GM12878 (cell line): ENCODE measurements around the gene SIGLEC10. TPM values are rescaled to one million over a fixed set of nuclear protein-coding genes. Genes with fewer than 3 reads are reported as not detected.

Experiments
- ATAC-seq: fragments of 200-7000 bp; cut with Tn5 transposase; 3 replicates; pipeline ENCODE4 v1.9.1; 2020; ENCODE audit warnings: mild to moderate bottlenecking, moderate library complexity
- BruUV-seq: library from RNA; stranded (reverse); fragments of 400-500 nt; replicated peaks from 2 replicates; lab custom pipeline; 2021; lab: Mats Ljungman, UMichigan
- CTCF ChIA-PET: fragments of 300-600 bp; sonication (Branson Sonifier 250); formaldehyde crosslinking; extraction: SDS; loops from one replicate; lab custom pipeline; 2021; ENCODE audit warnings: inconsistent platforms; lab: Yijun Ruan, JAX
- POLR2A ChIA-PET: fragments of 350-600 bp; formaldehyde crosslinking; extraction: SDS; loops from one replicate; lab custom pipeline; 2021; ENCODE audit warnings: inconsistent platforms; lab: Charles Lee
- RAD21 ChIA-PET: fragments of 300-600 bp; sonication (Branson Sonifier 250); formaldehyde crosslinking; loops from one replicate; lab custom pipeline; 2023; ENCODE audit warnings: antibody characterized with exemption; ENCODE audit not compliant: unreplicated experiment; lab: Charles Lee
- SMC1A ChIA-PET: fragments of 300-600 bp; sonication (Branson Sonifier 250); formaldehyde crosslinking; loops from one replicate; lab custom pipeline; 2023; ENCODE audit not compliant: unreplicated experiment, uncharacterized antibody; lab: Charles Lee
- DNase-seq: peaks from one replicate; pipeline ENCODE4 v3.0.0-alpha.2; 2011; ENCODE audit warnings: low read depth, low spot score
- FAIRE-seq: peaks from 3 replicates; lab custom pipeline; 2011; peaks lifted over from hg19 to GRCh38; lab: Jason Lieb, UNC
- H2AFZ ChIP-seq: 2 replicates; pipeline ENCODE4 v1.6.0; 2011; ENCODE audit warnings: low read depth, low read length, control low read depth; ENCODE audit not compliant: control insufficient read depth
- H3K27ac ChIP-seq: 2 replicates; pipeline ENCODE4 v1.5.1; 2011; ENCODE audit warnings: control low read depth; ENCODE audit not compliant: control insufficient read depth, insufficient read depth
- H3K27me3 ChIP-seq, 2 experiments: replicated peaks in 1 of 2; 2 replicates each; pipeline versions ENCODE4 v1.6.0 to v1.6.1; 2011; ENCODE audit warnings: low read length in 1 of 2; ENCODE audit not compliant: control insufficient read depth in 2 of 2, insufficient read depth in 2 of 2
- H3K36me3 ChIP-seq, 2 experiments: 2 replicates each; pipeline ENCODE4 v1.5.1; 2011; ENCODE audit warnings: low read length in 1 of 2; ENCODE audit not compliant: control insufficient read depth in 2 of 2, insufficient read depth in 2 of 2
- H3K4me1 ChIP-seq: 2 replicates; pipeline ENCODE4 v1.6.1; 2011; ENCODE audit warnings: mild to moderate bottlenecking, low read length, moderate library complexity, mixed read lengths; ENCODE audit not compliant: control insufficient read depth, insufficient read depth
- H3K4me2 ChIP-seq: 2 replicates; pipeline ENCODE4 v1.6.0; 2011; ENCODE audit warnings: control low read depth; ENCODE audit not compliant: control insufficient read depth, insufficient read depth
- H3K4me3 ChIP-seq: fragments of 200-600 bp; sonication (generic); 2 replicates; pipeline ENCODE4 v1.5.1; 2016
- H3K79me2 ChIP-seq: 2 replicates; pipeline ENCODE4 v1.6.0; 2011; ENCODE audit warnings: low read length; ENCODE audit not compliant: control insufficient read depth, insufficient read depth
- H3K9ac ChIP-seq: 2 replicates; pipeline ENCODE4 v1.8.0; 2011; ENCODE audit warnings: low read length, control low read depth, mixed read lengths; ENCODE audit not compliant: control insufficient read depth, insufficient read depth
- H3K9me3 ChIP-seq: replicated peaks from 3 replicates; pipeline ENCODE4 v1.5.1; 2011; ENCODE audit warnings: mild to moderate bottlenecking, low read length; ENCODE audit not compliant: control insufficient read depth, insufficient read depth
- H4K20me1 ChIP-seq: 2 replicates; pipeline ENCODE4 v1.6.0; 2011; ENCODE audit not compliant: control insufficient read depth, insufficient read depth
- CBX5 ChIP-seq: sonication (generic); IDR thresholded peaks from 2 replicates; pipeline ENCODE4 v1.6.1; 2016; ENCODE audit warnings: low read depth, moderate library complexity, mild to moderate bottlenecking, inconsistent platforms
- GABPA ChIP-seq: IDR thresholded peaks from 2 replicates; pipeline ENCODE4 v1.6.1; 2014; ENCODE audit warnings: antibody characterized with exemption, low read depth, mild to moderate bottlenecking, inconsistent platforms
- NFYB ChIP-seq: IDR thresholded peaks from 2 replicates; pipeline ENCODE4 v1.6.1; 2011; ENCODE audit warnings: low read depth, mild to moderate bottlenecking, low read length, improper control_type of control experiment, moderate library complexity; ENCODE audit not compliant: insufficient read depth
- NRF1 ChIP-seq: conservative IDR thresholded peaks from 2 replicates; pipeline ENCODE4 v1.6.1; 2011; ENCODE audit warnings: mild to moderate bottlenecking, low read depth, low read length, improper control_type of control experiment
- RB1 ChIP-seq: fragments of 450-650 bp; formaldehyde crosslinking; IDR thresholded peaks from 2 replicates; pipeline ENCODE4 v1.6.1; 2017; ENCODE audit warnings: mild to moderate bottlenecking, borderline replicate concordance
- YY1 ChIP-seq: IDR thresholded peaks from 2 replicates; pipeline ENCODE4 v1.6.1; 2011; ENCODE audit warnings: low read depth, mild to moderate bottlenecking, low read length
- WGBS: methylation state at CpG from one replicate; pipeline ENCODE4 v1.1.6; 2016; ENCODE audit warnings: low lambda C conversion rate; ENCODE audit not compliant: insufficient replicate concordance, insufficient coverage; ENCODE audit errors: missing lambda C conversion rate; 5-methylcytosine and 5-hydroxymethylcytosine counted together
- in situ Hi-C: fragments of 300-500 bp; cut with MboI; formaldehyde crosslinking; loops from 9 replicates; pipeline ENCODE4 v1.14.3; 2018; ENCODE audit warnings: mixed read lengths
- intact Hi-C: fragments of 100-400 bp; cut with micrococcal nuclease; formaldehyde crosslinking; loops from one replicate; pipeline ENCODE4 v1.14.2; 2022; ENCODE audit not compliant: unreplicated experiment
- polyA plus RNA-seq, 11 experiments: library from polyadenylated mRNA; depleted of rRNA in 4 of 11; unstranded in 6 of 11; stranded (reverse) in 5 of 11; fragments of >200 nt; fragmentation: Nextera tagmentation in 4 of 11; fragmentation: Illumina TruSeq in 1 of 11; extraction: Ambion mirVana in 4 of 11; extraction: Trizol in 1 of 11; gene quantifications; 1 replicate in 1 of 11; 2 replicates in 10 of 11; pipeline versions ENCODE4 v1.2.1 to v1.2.3, GENCODE V29; 2011 to 2016; ENCODE audit warnings: inconsistent platforms in 2 of 11, missing spikeins in 2 of 11, low read depth in 1 of 11
- total RNA-seq, 4 experiments: library from RNA; depleted of rRNA in 3 of 4; stranded (reverse); fragments of >200 nt in 3 of 4; fragmentation: Illumina TruSeq in 1 of 4; extraction: Trizol in 1 of 4; gene quantifications; 2 replicates each; pipeline versions ENCODE4 v1.2.1 to v1.2.3, GENCODE V29; 2013 to 2021
- TF ChIP-seq, protein P1 (sequence below): fragments of 450-650 bp; formaldehyde crosslinking; IDR thresholded peaks from 2 replicates; pipeline ENCODE4 v1.5.0; 2022; ENCODE audit warnings: mild to moderate bottlenecking, missing genetic modification characterization
- TF ChIP-seq, protein P2 (sequence below): fragments of 450-650 bp; IDR thresholded peaks from 2 replicates; pipeline ENCODE4 v1.6.1; 2016; ENCODE audit warnings: mild to moderate bottlenecking
- TF ChIP-seq, protein P3 (sequence below): fragments of 450-650 bp; IDR thresholded peaks from 2 replicates; pipeline ENCODE4 v1.6.1; 2017; ENCODE audit warnings: low read depth, mild to moderate bottlenecking, moderate library complexity
- TF ChIP-seq, protein P4 (sequence below): IDR thresholded peaks from 2 replicates; pipeline ENCODE4 v1.6.1; 2011; ENCODE audit warnings: borderline replicate concordance, low read depth, mild to moderate bottlenecking, moderate library complexity, mixed read lengths, low read length; ENCODE audit not compliant: insufficient read depth; ENCODE audit errors: extremely low read length
- TF ChIP-seq, protein P5 (sequence below): IDR thresholded peaks from 2 replicates; pipeline ENCODE4 v1.6.1; 2011; ENCODE audit warnings: borderline replicate concordance, low read depth, mild to moderate bottlenecking, moderate library complexity, low read length; ENCODE audit not compliant: insufficient read depth, poor library complexity, severe bottlenecking
- TF ChIP-seq, protein P6 (sequence below): IDR thresholded peaks from 2 replicates; pipeline ENCODE4 v1.6.1; 2012; ENCODE audit warnings: low read length, inconsistent platforms

SIGLEC10 gene
- total and polyA plus RNA-seq, 10 of the 15 experiments (the other 5 are each of a cell fraction or from before 2014, with no cell fraction given), result 2.3 to 16.8 (median 7.8) TPM

DNA sequence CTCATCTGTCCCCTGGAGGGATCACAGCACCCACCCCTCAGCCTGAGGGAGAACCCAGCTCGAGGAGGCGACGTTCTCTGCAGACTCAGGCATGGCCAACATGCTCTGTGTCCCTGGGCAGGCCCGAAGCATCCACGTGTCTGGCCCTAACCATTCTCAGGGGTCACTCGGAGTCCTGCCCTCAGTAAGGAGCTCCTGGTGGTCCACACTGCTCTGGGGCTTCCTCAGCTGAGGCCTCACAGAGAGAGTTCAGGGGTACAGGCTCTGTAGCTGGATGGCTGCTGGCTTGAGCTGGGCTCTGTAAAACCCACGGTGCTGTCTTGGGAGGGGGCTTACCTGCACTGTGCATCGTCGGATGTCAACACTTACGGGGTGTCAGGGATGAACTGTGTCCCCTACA is 45.2 kb upstream of the SIGLEC10 start:
- in situ Hi-C loops, result no loop called here

More for the DNA sequence above, 45.2 kb upstream of the SIGLEC10 start:
- Histone ChIP-seq H3K9ac (no peak overlapping the region), H2AFZ (no peak overlapping the region), H3K36me3 (no peaks in the 10 kb centered on the region), H3K4me2 (no peak overlapping the region), H3K27ac (no peak overlapping the region), H3K79me2 (no peaks in the 10 kb centered on the region), H3K27me3 (no peaks in the 10 kb centered on the region), H3K9me3 (no peaks in the 10 kb centered on the region), H3K4me1 (no peaks in the 10 kb centered on the region), H4K20me1 (no peaks in the 10 kb centered on the region), H3K4me3 (no peak overlapping the region)
- intact Hi-C loops, result no loop called here
- ChIA-PET POLR2A (no interaction called here), CTCF (interaction anchor here (0.8 to 2.7 kb wide), 3 partner anchors 9 to 198 kb away, joined by 3 to 13 read pairs (median 3); no protein-coding TSS in a partner anchor), SMC1A (interaction anchor here (0.8 to 1.1 kb wide), 2 partner anchors 11 to 194 kb away, joined by 3 read pairs; no protein-coding TSS in a partner anchor), RAD21 (interaction anchor here (0.7 kb wide), 1 partner anchor 194 kb away, joined by 3 read pairs; no protein-coding TSS in a partner anchor)
- no TSS peak for BruUV-seq
- DNase-seq (no peak), FAIRE-seq (no peak), ATAC-seq (no peak)
- 26% methylated on average over 10 of the region's 10 CpGs for WGBS
- TF ChIP-seq, protein P1, sequence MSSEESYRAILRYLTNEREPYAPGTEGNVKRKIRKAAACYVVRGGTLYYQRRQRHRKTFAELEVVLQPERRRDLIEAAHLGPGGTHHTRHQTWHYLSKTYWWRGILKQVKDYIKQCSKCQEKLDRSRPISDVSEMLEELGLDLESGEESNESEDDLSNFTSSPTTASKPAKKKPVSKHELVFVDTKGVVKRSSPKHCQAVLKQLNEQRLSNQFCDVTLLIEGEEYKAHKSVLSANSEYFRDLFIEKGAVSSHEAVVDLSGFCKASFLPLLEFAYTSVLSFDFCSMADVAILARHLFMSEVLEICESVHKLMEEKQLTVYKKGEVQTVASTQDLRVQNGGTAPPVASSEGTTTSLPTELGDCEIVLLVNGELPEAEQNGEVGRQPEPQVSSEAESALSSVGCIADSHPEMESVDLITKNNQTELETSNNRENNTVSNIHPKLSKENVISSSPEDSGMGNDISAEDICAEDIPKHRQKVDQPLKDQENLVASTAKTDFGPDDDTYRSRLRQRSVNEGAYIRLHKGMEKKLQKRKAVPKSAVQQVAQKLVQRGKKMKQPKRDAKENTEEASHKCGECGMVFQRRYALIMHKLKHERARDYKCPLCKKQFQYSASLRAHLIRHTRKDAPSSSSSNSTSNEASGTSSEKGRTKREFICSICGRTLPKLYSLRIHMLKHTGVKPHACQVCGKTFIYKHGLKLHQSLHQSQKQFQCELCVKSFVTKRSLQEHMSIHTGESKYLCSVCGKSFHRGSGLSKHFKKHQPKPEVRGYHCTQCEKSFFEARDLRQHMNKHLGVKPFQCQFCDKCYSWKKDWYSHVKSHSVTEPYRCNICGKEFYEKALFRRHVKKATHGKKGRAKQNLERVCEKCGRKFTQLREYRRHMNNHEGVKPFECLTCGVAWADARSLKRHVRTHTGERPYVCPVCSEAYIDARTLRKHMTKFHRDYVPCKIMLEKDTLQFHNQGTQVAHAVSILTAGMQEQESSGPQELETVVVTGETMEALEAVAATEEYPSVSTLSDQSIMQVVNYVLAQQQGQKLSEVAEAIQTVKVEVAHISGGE (CRISPR knock-in tag), result no peak
- TF ChIP-seq, protein P2, sequence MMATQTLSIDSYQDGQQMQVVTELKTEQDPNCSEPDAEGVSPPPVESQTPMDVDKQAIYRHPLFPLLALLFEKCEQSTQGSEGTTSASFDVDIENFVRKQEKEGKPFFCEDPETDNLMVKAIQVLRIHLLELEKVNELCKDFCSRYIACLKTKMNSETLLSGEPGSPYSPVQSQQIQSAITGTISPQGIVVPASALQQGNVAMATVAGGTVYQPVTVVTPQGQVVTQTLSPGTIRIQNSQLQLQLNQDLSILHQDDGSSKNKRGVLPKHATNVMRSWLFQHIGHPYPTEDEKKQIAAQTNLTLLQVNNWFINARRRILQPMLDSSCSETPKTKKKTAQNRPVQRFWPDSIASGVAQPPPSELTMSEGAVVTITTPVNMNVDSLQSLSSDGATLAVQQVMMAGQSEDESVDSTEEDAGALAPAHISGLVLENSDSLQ, result no peak
- TF ChIP-seq RB1, result no peak
- TF ChIP-seq GABPA, result no peak
- TF ChIP-seq, protein P3, sequence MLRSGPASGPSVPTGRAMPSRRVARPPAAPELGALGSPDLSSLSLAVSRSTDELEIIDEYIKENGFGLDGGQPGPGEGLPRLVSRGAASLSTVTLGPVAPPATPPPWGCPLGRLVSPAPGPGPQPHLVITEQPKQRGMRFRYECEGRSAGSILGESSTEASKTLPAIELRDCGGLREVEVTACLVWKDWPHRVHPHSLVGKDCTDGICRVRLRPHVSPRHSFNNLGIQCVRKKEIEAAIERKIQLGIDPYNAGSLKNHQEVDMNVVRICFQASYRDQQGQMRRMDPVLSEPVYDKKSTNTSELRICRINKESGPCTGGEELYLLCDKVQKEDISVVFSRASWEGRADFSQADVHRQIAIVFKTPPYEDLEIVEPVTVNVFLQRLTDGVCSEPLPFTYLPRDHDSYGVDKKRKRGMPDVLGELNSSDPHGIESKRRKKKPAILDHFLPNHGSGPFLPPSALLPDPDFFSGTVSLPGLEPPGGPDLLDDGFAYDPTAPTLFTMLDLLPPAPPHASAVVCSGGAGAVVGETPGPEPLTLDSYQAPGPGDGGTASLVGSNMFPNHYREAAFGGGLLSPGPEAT, result no peak
- no peak for TF ChIP-seq NFYB
- TF ChIP-seq, protein P4, sequence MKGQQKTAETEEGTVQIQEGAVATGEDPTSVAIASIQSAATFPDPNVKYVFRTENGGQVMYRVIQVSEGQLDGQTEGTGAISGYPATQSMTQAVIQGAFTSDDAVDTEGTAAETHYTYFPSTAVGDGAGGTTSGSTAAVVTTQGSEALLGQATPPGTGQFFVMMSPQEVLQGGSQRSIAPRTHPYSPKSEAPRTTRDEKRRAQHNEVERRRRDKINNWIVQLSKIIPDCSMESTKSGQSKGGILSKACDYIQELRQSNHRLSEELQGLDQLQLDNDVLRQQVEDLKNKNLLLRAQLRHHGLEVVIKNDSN, result no peak
- TF ChIP-seq YY1, result no peak
- no peak for TF ChIP-seq NRF1
- TF ChIP-seq, protein P5, sequence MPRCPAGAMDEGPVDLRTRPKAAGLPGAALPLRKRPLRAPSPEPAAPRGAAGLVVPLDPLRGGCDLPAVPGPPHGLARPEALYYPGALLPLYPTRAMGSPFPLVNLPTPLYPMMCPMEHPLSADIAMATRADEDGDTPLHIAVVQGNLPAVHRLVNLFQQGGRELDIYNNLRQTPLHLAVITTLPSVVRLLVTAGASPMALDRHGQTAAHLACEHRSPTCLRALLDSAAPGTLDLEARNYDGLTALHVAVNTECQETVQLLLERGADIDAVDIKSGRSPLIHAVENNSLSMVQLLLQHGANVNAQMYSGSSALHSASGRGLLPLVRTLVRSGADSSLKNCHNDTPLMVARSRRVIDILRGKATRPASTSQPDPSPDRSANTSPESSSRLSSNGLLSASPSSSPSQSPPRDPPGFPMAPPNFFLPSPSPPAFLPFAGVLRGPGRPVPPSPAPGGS, result no peak
- TF ChIP-seq CBX5, result no peak
- TF ChIP-seq, protein P6, sequence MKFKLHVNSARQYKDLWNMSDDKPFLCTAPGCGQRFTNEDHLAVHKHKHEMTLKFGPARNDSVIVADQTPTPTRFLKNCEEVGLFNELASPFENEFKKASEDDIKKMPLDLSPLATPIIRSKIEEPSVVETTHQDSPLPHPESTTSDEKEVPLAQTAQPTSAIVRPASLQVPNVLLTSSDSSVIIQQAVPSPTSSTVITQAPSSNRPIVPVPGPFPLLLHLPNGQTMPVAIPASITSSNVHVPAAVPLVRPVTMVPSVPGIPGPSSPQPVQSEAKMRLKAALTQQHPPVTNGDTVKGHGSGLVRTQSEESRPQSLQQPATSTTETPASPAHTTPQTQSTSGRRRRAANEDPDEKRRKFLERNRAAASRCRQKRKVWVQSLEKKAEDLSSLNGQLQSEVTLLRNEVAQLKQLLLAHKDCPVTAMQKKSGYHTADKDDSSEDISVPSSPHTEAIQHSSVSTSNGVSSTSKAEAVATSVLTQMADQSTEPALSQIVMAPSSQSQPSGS, result no peak
